ENCODE results near the gene EXOC4.
"Not testable (repeated sequence)": the region's sequence is repeated elsewhere in the genome, so short reads cannot be mapped to it uniquely, and the experiment has no call there.

EXOC4 gene

DNA sequence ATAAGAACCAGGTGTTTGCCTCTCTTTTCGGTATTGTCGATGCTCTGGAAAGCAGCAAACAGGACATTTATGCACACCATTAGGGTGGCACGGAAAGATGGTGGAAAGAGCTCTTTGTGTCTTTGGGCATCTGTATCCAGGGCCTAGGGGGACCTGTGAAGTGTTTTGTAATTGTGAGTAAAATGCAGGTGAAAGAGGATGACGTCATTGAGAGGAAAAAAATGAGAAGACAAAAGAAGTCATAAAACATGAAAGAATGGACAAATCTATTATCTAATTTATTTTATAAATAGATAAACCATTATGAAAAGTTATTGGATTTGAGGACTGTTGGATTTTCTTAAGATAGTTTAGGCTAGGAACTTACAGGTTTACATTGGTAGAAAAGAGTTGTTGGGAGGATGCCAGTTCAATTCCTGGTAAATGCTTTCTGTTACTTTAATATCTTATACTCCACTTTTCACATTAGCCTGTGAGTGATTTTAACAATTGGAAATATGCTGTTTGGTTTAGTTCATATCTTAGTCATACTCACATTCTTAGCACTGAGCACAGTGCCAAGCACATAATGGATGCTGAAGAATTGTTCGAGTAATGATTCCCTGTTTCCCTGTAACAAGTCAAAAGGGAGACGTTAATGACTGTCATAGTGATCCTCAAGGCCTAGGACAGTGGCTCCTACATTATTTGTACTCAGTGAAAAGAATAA lies 62.6 kb downstream of the EXOC4 start:
- DNase-seq: peak; percentile 8

DNA sequence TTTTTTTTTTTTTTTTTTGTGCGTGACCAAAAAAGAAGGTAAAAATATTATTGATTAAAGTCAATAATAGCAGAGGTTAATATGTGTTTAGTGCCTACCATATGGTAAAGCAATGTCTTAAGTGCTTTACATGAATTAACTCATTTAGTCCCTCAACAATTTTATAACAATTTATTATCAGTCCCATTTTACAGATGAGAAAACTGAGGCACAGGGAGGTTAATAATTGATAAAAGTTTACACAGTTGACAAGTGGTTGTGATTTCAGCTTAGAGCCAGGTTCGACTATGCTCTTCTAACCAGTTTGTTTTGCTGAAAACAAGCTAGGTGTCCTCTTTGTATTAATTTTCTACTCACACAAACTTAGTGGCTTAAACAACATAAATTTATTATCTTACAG lies 67.0 kb downstream of the EXOC4 start:
- no peak for DNase-seq

DNA sequence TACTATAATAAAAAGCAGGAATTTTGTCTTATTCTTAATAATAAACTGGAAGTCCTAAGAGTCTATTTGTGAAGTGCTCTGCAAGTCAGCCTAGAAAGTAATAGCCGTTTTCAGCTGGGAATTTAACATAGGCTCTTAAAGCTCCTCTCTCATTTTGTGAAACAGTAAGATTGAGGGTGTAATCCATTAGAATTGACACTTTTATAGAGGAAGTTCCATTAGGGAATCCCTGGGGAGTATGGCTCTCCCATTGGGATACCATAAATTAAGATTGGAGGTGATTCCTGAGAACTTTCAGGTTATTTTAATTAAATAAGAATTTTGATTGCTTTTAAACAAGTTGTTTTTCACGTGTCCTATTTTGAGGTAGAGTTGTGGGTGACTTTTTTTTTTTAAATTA lies 68.0 kb downstream of the EXOC4 start:
- DNase-seq: no peak

DNA sequence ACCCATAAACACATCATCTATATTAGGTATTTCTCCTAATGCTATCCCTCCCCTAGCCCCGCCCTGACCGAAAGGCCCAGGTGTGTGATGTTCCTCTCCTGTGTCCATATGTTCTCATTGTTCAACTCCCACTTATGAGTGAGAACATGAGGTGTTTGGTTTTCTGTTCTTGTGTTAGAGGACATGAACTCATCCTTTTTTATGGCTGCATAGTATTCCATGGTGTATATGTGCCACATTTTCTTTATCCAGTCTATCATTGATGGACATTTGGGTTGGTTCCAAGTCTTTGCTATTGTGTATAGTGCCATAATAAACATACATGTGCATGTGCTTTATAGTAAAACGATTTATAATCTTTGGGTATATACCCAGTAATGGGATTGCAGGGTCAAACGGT lies 68.5 kb downstream of the EXOC4 start:
- DNase-seq: not testable (repeated sequence)

DNA sequence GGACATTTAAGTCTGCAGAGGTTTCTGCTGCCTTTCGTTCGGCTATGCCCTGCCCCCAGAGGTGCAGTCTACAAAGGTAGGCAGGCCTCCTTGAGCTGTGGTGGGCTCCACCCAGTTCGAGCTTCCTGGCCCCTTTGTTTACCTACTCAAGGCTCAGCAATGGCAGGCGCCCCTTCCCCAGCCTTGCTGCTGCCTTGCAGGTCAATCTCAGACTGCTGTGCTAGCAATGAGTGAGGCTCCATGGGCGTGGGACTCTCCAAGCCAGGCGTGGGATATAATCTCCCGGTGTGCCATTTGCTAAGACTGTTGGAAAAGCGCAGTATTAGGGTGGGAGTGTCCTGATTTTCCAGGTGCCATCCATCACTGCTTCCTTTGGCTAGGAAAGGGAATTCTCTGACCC lies 73.9 kb downstream of the EXOC4 start:
- not testable (repeated sequence) for DNase-seq

DNA sequence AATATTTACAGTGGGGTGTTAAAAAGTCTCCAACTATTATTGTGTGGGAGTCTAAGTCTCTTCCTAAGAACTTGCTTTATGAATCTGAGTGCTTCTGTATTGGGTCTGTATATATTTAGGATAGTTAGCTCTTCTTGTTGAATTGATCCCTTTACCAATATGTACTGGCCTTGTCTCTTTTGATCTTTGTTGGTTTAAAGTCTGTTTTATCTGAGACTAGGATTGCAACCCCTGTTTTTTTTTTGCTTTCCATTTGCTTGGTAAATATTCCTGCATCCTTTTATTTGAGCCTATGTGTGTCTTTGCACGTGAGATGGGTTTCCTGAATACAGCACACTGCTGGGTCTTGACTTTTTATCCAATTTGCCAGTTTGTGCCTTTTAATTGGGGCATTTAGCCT lies 75.1 kb downstream of the EXOC4 start:
- DNase-seq: not testable (repeated sequence)

DNA sequence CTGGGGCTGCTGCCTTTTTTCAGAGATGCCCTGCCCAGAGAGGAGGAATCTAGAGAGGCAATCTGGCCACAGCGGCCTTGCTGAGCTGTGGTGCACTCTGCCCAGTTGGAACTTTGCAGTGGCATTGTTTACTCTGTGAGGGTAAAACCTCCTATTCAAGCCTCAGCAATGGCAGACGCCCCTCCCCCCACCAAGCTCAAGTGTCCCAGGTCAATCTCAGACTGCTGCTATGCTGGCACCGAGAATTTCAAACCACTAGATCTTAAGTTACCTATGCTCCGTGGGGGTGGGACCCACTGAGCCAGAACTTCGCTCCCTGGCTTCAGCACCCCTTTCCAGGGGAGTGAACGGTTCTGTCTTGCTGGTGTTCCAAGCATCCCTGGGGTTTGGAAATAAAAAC lies 77.2 kb downstream of the EXOC4 start:
- no peak for DNase-seq

DNA sequence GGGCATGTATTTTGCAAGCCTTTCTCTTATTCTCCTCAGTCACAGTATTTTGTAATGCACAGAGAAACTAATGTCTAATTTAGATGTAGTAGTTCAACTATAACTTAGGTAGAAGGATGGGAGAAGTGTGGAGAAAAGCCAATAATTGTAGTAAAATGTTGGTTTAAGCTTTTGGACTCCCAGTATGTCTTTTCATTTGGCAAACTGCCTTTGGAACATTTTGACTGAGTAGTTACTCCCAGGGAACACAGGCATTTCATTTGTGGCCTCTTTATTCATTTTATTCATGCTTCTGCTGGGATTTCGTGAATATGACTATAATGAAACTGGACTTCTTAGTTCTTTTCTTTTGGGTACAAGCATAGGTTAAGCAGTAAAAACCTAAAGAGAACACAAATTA lies 79.0 kb downstream of the EXOC4 start:
- DNase-seq: no peak

DNA sequence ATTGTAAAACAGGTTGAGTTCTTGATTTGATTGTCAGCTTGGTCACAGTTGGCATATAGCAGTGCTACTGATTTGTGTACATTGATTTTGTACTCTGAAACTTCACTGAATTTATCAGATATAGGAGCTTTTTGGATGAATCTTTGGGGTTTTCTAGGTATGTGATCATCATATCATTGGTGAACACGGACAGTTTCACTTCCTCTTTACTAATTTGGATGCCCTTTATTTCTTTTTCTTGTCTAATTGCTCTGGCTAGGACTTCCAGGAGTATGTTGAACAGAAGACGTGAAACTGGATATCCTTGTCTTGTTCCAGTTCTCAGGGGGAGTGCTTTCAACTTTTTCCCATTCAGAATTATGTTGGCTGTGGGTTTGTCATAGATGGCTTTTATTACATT lies 86.9 kb downstream of the EXOC4 start:
- DNase-seq: no peak

DNA sequence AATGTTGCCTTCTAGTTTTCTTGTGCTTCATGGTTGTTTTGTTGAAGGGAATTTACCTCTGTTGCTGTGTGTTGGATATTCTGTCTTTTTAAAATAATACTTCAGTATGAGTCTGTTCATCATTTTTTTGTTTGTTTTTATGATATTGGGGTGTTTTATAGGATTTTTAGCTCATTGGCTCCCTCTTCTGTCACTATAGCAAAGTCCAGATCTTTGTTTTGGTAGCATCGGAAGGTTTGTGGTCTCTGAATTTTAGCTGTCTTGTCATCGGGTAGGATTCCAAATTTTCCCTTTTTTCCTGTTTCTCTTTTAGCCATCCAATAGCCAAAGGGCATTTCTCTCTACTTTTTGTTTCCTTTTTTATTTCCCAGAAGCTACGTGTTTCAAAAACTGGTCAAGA lies 91.4 kb downstream of the EXOC4 start:
- DNase-seq: peak; percentile 10

DNA sequence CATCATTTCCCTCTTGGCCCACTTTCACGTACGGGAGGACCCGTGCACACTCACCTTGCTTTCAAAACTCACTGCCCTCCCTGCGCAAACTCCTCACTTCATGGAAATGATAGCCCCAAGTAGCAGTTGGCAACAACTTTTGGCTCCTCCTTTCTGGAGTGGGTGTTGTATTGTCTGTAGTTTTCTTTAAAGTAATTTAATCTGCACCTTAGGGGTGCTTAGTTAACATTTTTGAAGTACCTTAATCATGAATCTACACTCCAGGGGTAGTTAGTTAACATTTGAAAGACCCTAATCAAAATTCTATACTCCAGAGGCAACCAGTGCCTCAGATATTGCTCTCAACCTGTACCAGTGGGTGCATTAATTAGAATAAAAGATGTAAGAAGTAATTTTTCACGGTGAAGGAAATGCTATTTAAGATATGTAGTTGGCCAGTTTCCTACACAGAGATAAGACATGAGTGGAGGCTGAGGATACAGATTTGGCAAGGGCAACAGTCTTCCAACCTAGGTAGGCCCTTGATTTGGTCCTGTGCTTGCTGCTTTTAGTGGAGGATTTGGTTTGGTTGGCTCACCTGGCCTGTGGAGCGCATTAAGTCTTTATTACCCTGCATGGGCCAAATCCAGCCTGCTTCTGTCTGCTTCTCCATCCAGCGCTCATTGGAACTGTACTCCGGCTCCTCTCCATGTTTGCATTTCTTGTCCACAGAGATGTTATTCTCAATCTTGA lies 93.0 kb downstream of the EXOC4 start:
- no peak for DNase-seq

DNA sequence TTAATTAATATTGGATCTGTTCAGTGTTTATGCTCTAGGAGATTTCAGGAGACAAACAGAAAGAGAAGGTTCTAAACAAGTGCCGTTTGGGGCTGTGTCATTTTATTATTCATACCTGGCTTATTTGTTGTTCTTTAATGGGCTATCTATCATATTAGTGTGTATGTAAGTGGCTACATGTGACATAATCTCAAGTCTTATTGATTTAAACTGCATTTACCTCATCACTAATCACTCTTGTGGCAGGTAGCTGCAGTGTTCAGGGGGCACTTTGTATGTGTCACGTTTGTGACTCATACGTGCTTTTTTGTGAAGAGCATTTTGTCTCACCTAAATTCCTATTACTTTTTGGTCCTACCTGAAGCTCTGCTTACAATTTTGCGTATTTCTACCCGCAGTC lies 95.4 kb downstream of the EXOC4 start:
- no peak for DNase-seq

DNA sequence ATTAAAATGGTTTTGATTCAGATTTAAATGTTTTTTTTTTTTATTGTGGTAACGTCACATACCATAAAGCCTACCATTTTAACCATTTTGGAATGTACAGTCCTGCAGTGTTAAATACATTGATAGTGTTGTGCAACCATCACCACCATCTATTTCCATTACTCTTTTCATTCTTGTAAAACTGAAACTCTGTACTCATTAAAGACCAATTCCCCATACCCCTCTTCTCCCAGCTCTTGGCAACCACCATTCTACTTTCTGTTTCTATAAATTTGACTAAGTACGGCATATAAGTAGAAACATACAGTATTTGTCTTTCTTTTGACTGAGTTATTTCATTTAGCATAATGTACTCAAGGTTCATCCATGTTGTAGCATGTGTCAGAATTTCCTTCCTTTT lies 96.2 kb downstream of the EXOC4 start:
- DNase-seq: no peak

DNA sequence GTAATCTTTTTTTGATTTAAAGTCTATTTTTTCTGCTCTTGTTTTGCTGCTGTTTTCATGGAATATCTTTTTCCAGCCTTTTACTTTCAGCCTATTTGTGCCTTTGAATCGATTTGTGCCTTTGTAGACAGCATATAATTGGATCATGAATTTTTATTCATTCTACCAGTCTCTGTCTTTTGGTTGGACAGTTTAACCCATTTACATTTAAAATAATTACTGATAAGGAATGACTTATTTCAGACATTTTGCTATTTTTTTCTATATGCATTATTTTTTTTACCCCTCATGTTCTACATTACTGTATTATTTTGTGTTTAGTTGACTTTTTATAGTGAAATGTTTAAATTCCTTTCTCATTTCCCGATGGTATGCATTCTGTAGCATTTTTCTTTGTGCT lies 99.6 kb downstream of the EXOC4 start:
- DNase-seq: no peak

DNA sequence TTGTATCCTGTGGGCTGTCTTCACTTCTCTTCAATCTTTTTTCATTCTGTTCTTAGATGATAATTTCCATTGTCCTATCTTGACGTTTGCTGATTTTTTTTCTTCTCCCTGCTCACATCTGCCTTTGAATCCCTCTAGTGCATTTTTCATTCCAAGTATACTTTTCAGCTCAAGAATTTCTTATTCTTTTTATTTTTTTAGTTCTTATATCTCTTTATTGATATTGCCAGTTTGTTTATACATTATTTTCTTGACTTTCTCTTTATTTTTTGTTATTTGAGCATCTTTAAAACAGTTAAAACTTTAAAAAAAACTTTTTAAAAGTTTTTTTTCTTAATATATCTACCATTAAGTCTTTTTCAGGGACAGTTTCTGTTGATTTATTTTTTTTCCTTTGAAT lies 100.9 kb downstream of the EXOC4 start:
- no peak for DNase-seq

DNA sequence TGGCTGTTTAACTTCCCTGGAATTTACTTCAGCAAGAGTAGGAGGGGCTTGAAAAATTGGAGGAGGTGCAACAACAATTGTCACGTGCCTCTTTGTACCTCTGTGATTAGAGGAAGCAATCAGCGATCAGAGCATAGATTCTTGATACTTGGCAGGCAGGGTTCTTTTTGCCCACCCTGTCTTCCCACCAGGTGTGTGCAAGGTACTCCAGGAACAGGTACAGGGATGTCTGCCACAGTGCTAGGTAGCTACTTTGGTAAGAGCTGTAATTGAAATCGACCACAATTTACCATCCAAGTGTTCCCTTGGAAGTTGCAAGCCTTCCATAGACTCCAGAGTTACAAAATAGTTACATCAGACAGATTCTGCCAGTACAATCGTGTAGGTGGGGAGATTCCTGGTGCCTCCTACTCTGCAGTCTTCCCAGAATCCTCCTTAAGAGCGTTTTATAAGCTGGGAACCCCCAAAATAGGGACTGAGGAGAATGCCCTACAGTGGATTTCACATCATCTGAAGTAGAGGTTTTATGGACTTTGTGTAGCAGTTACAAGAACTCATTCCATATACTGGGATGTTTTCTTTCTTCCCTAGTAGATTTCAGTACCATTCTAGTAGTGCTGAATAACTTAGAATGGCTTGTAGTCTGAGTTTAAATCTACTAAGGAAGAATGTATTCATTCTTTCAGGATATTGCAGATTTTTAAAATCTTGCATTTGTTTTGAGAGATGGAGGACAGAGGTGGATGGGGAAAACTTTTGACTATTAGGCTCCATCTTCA lies 101.9 kb downstream of the EXOC4 start:
- no peak for DNase-seq

DNA sequence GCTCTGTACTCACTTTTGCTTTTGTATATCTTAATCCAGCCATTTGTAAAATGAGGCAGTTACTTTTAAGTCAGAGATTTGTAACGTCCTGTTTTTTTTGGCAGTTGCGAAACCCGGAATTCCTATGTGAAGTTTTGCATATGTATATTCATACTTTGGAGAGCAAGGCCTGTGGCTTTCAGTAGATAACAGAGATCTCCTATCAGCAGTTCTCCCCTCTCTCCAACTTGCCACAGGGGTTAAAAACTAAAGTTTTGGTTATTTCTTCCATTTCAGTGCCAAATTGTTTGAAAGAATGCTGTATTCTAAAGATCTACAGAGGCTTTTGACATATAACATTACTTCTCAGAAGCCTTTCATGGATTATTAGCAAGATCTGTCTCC lies 102.4 kb downstream of the EXOC4 start:
- peak; percentile 30 for DNase-seq

DNA sequence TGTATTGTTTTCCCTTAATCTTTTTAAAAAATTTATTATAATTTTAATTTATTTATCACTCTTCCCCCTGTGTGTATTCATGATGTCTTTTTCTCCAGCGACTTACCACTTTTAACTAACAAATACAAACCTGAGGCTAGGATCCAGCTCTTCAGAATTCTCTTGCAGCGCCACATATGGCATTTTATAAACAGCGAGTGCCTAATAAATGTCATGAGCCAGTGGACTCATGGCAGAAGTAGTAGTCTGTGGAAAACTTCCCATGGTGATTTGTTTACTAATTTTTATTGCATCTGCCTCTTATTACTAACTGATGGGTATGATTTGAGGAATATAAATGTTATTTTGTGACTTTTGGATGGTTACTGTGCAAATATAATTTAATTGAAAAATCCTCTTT lies 102.9 kb downstream of the EXOC4 start:
- DNase-seq: no peak

DNA sequence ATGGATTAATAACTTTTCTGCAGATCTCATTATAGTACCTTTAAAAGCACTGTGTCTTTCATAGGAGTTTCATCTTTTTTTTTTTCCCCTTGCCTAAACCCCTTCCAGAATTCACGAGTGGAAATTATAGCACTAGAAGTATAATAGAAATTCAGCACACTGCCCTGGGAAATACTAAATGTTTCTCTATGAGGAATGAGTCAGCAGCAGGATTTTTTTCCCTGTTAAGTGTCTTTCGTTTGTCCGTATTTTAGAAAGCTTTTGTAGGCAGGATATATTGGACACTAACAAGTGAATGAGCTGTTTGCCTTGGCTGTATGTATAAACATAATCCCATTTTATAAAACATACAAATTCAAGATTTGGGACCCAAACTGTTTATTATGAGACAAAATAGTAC lies 105.8 kb downstream of the EXOC4 start:
- DNase-seq: peak; percentile 3

DNA sequence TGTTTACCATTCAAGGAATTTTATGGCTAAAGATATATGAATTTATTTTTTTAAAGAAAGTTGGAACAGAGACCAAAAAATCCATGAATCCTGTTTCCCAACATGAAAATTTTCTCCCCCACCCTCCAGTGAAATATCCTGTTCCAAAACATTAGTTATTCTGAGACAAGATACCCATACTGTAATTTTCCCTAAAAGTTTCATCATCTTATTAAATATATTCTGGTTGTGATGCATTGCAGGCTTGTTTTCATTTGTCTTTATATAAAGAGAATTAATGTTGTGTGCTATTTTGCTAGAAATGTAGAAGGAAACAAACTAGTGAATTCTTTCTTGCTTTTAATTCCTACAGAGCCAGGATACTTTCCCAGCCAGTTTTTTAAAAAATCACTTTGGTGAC lies 106.6 kb downstream of the EXOC4 start:
- no peak for DNase-seq

DNA sequence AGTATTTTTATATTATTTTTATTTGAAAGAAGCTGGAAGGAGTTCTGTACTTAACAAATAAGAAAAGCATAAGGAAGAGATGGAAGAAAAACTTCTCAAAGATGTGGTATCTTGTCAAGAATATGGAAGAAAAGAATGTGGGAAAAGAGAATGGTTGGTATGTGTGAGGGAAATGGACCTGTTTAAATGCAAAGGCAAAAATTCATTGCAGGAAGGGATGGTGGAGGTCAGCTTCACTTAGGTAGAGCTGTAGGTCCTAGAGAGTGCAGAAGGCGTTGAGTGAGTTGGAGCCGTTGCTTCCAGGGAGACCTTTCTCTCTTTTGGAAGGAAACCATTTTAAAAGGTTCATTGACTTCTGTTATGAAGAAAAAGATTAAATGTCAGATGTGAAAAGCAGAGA lies 107.3 kb downstream of the EXOC4 start:
- DNase-seq: no peak

DNA sequence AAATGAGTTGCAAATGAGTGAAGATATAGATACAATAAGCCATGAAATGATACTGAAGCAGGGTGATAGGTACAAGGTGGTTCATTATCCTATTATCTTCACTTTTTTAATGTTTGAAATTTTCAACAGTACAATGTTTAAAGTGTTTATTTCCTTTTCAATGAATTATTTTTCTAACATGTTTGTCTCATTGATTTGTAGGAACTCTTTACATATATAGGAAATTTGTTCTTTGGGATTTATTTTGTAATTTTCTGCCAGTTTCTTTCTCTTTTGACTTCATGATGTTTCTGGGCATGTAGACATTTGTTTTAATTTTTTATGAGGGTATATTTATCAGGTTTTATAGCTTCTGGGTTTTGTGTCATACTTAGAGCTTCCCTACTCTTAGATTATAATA lies 108.9 kb downstream of the EXOC4 start:
- no peak for DNase-seq

DNA sequence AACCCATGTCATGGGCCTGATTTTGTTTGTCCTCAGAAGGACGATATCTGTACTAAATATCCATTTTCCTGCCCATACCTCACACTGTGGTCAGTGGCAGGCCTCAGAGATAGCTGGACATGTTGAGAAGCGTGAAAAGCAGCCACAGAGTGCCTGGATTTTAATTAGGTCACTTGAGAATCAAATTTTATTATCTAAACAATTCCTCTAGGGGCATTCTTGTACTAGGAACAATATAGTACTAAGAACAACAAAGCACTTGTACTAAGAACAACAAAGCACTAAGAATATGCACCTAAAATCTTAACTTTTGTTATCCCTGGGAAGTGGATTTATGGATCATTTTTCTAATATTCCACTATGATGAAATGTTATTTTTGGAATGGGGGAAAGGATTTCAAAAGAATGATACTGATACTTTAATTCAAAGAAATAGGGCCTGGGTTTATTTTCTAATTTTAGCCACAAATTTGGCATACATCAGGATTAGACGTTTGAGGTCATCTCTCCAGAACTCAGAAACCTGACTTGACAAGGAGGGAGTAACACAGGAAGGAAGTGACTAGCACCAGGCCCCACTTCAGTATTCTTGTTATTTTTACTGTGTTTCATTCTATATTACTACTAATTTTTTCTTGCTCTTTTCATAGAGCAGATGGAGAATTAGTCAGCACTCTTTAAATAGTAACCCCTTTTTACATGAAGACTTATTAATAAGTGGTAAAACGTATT lies 112.2 kb downstream of the EXOC4 start:
- no peak for DNase-seq

Measured in amniotic stem cell (primary cell).